ENCODE data around the gene ZIM2. TPM values are rescaled to one million over a fixed set of nuclear protein-coding genes. Genes with fewer than 3 reads are reported as not detected.

ZIM2 gene
- polyA plus RNA-seq, 1 donor (not counting 4 experiments of a cell fraction or from before 2014, with no cell fraction given), result not detected

DNA sequence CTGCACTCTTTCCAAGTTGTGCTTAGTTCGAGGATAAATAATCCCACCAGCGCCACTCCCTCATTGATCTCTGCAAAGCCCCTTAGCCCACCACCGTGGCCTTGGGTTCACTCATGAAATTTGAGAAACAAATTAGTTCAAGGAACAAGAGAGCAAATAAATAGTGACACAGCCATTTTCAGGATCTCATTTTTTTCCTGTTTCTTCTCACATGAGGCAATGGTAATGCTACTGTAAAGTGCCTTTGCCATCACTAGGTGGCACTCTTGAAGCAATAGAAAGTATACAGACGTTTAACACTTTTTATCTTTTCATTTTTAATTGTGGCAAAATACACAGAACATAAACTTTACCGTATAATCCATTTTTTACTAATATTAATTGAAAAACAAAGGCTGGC is 92.1 kb downstream of the ZIM2 start:
- H3K4me2 ChIP-seq (ENCODE audit: control insufficient read depth, extremely low read depth, insufficient read depth, low read depth, low read length), result no peak overlapping the region

DNA sequence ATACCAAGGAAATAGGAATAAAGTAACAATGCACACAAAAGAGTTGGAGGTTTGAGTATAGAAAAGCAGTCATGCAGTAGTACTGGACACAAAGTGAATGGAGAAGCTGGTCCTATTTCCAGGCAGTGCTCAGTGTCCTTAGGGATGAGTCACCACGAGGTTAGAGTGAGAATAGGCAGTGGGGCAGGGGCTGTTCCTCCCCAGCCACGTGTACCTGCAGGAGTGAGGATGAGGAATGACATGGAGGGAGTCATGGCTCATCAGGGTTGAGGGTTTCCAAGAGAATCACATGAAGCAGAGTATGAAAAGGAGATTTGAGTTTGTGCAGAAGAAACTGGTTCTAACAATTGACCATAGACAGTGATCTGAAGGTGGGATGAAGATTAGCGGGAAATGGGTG is 94.2 kb downstream of the ZIM2 start:
- TF ChIP-seq, protein P1, sequence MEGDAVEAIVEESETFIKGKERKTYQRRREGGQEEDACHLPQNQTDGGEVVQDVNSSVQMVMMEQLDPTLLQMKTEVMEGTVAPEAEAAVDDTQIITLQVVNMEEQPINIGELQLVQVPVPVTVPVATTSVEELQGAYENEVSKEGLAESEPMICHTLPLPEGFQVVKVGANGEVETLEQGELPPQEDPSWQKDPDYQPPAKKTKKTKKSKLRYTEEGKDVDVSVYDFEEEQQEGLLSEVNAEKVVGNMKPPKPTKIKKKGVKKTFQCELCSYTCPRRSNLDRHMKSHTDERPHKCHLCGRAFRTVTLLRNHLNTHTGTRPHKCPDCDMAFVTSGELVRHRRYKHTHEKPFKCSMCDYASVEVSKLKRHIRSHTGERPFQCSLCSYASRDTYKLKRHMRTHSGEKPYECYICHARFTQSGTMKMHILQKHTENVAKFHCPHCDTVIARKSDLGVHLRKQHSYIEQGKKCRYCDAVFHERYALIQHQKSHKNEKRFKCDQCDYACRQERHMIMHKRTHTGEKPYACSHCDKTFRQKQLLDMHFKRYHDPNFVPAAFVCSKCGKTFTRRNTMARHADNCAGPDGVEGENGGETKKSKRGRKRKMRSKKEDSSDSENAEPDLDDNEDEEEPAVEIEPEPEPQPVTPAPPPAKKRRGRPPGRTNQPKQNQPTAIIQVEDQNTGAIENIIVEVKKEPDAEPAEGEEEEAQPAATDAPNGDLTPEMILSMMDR (optimal IDR thresholded peaks at IDR 0.05 in 1 of 3, IDR thresholded peaks at IDR 0.05 in 1 of 3, conservative IDR thresholded peaks at IDR 0.05 in 1 of 3; ENCODE audit: extremely low read depth in 1 of 3, insufficient read depth in 2 of 3, low read length in 3 of 3), result no peak
- no peak for TF ChIP-seq EZH2 (IDR thresholded peaks at IDR 0.05; ENCODE audit: low read length)
- Histone ChIP-seq H3K4me3 (ENCODE audit: control insufficient read depth in 2 of 3, extremely low read depth in 1 of 3, insufficient read depth in 2 of 3, low read depth in 1 of 3, low read length in 3 of 3) (no peak overlapping the region), H3K9ac (ENCODE audit: control insufficient read depth, extremely low read depth, insufficient read depth, low read length) (no peak overlapping the region), H3K27ac (ENCODE audit: control insufficient read depth, insufficient read depth, low read length) (no peak overlapping the region), H2AFZ (ENCODE audit: control insufficient read depth, low read length) (no peak overlapping the region), H3K4me1 (ENCODE audit: control insufficient read depth, extremely low read depth, insufficient read depth, low read length) (no peaks in the 10 kb centered on the region), H3K9me3 (ENCODE audit: control insufficient read depth, low read depth, low read length) (peaks cover 5% of the 10 kb centered on the region), H3K4me2 (ENCODE audit: control insufficient read depth, extremely low read depth, insufficient read depth, low read depth, low read length) (no peak overlapping the region), H3K27me3 (ENCODE audit: control insufficient read depth, extremely low read depth, insufficient read depth, low read length) (no peaks in the 10 kb centered on the region), H3K79me2 (ENCODE audit: control insufficient read depth, insufficient read depth, low read length) (no peaks in the 10 kb centered on the region), H4K20me1 (ENCODE audit: control insufficient read depth, extremely low read depth, insufficient read depth, low read length) (no peaks in the 10 kb centered on the region), H3K36me3 (ENCODE audit: control insufficient read depth in 2 of 2, extremely low read depth in 1 of 2, insufficient read depth in 2 of 2, low read length in 2 of 2) (no peaks in the 10 kb centered on the region), H3K9me1 (ENCODE audit: control insufficient read depth, extremely low read depth, insufficient read depth, low read length) (no peaks in the 10 kb centered on the region)
- DNase-seq (ENCODE audit: low read depth, low spot score) (no peak), FAIRE-seq (no peak)
- dilution Hi-C loops (cut with MboI; ENCODE audit: extremely low pct_ligation_motif_present, low sequenced_read_pairs), result no loop called here

More for the DNA sequence above, 92.1 kb downstream of the ZIM2 start:
- Histone ChIP-seq H2AFZ (ENCODE audit: control insufficient read depth, low read length) (no peak overlapping the region), H3K4me3 (ENCODE audit: control insufficient read depth in 2 of 3, extremely low read depth in 1 of 3, insufficient read depth in 2 of 3, low read depth in 1 of 3, low read length in 3 of 3) (no peak overlapping the region), H3K4me1 (ENCODE audit: control insufficient read depth, extremely low read depth, insufficient read depth, low read length) (no peaks in the 10 kb centered on the region), H3K27ac (ENCODE audit: control insufficient read depth, insufficient read depth, low read length) (no peak overlapping the region), H3K79me2 (ENCODE audit: control insufficient read depth, insufficient read depth, low read length) (no peaks in the 10 kb centered on the region), H3K27me3 (ENCODE audit: control insufficient read depth, extremely low read depth, insufficient read depth, low read length) (no peaks in the 10 kb centered on the region), H4K20me1 (ENCODE audit: control insufficient read depth, extremely low read depth, insufficient read depth, low read length) (no peaks in the 10 kb centered on the region), H3K9me3 (ENCODE audit: control insufficient read depth, low read depth, low read length) (peaks cover 5% of the 10 kb centered on the region), H3K36me3 (ENCODE audit: control insufficient read depth in 2 of 2, extremely low read depth in 1 of 2, insufficient read depth in 2 of 2, low read length in 2 of 2) (no peaks in the 10 kb centered on the region), H3K9ac (ENCODE audit: control insufficient read depth, extremely low read depth, insufficient read depth, low read length) (no peak overlapping the region), H3K9me1 (ENCODE audit: control insufficient read depth, extremely low read depth, insufficient read depth, low read length) (no peaks in the 10 kb centered on the region)
- TF ChIP-seq EZH2 (IDR thresholded peaks at IDR 0.05; ENCODE audit: low read length), result no peak
- TF ChIP-seq, protein P1 (optimal IDR thresholded peaks at IDR 0.05 in 1 of 3, IDR thresholded peaks at IDR 0.05 in 1 of 3, conservative IDR thresholded peaks at IDR 0.05 in 1 of 3; ENCODE audit: extremely low read depth in 1 of 3, insufficient read depth in 2 of 3, low read length in 3 of 3), result peak in 1 of 3 experiments; percentile 20
- dilution Hi-C loops (cut with MboI; ENCODE audit: extremely low pct_ligation_motif_present, low sequenced_read_pairs), result no loop called here
- DNase-seq (ENCODE audit: low read depth, low spot score) (no peak), FAIRE-seq (no peak)
